GM18511 (cell line): ENCODE measurements around the gene COX6B2.

Source experiments
- ATAC-seq: cut with Tn5 transposase; IDR thresholded peaks from one replicate; pipeline ENCODE4 v1.9.1; 2021; ENCODE audit warnings: mild to moderate bottlenecking, moderate library complexity; ENCODE audit not compliant: unreplicated experiment

COX6B2 gene

DNA sequence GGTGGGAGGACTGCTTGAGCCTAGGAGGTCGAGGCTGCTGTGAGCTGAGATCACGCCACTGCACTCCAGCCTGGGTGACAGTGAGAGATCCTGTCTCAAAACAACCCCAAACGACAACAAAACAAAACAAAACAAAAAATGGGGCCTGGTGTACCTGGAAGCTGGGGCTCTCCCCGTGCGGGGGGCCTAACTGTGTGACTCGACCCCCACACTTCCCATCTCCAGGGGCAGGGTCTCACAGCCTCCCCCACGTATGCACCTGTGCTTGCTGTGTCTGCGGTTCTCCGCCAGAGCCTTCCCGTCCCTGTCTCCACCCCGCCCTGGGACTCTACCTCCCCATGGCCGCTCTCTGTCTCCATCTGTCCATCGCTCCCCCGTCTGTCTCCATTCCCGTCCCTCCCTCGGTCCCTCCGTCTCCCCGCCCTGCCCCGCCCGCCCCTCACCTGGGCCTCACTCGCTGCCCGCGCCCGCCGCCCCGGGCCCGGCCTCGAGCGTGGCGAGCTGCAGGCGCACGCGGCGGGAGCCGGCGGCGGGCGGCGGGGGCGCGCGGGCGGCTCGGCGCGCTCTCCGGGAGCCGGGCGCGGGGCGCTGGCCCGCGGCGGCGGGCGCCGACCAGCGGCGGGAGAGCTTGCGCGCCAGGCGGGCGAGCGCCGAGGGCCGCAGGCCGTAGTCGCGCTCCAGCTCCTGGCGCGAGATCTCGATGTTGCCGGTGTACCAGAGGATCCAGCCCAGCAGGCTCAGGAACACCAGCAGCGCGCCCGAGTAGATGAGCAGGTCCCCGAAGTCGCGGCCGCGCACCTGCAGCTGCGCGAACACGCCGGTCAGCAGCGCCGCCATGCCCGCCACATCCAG is 29.0 kb upstream of the COX6B2 start:
- ATAC-seq = no peak

DNA sequence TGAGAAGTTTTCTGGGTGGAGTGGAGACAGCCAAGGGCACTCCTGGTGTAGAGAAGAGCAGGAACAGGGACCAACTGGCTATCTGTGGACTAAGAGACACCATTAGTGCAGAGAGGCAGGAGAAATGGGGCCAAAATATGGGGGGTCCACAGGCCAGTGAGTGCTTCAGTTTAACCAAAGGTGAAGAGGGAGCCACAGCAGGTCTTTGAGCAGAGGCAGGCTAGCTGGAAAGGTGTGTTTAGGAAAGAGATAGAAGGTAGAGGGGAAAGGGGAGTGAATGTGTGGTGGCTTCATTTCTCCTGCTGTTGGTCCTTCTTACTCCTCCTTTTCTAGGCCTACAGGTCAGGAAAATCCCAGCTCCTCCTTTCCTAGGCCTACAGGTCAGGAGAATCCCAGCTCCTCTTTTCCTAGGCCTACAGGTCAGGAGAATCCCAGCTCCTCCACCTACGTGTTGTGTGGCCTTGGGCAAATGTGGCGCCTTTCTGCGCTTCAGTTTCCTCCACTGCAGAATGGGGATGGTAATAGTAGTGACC is 28.1 kb upstream of the COX6B2 start:
- ATAC-seq = no peak

DNA sequence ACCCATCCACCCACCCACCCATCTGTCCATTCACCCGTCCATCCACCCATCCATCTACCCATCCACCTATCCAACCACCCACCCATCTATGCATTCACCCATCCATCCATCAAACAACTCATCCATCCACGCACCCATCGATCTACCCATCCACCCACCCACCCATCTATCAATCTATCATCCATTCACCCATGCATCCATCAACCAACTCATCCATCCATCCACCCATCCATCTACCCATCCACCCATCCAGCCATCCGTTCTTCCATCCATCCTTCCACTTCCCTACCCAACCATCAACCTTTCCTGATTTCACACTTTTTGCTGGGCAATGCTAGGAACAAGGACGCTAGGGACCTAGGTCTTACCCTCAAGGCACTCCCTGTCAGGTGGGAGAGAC is 27.5 kb upstream of the COX6B2 start:
- no peak for ATAC-seq

DNA sequence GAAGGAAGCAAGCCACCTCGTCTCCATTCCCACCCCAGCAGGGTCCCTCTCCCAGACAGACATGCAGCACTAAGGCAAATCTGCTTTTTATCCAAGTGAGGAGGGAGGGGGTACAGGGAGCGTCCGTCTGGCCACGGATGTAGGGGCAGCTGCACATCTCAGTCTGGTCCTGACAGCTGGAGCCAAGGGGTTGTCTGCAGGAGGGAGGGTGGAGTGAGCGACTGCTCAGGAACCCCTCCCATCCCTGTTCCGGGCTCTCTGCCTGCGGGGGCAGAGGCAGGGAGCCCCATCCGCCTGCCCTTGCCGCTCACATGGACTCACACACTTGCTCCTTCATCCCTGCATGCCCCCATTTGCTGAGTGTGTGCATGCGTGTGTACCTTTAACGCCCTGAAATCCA is 24.7 kb upstream of the COX6B2 start:
- no peak for ATAC-seq

DNA sequence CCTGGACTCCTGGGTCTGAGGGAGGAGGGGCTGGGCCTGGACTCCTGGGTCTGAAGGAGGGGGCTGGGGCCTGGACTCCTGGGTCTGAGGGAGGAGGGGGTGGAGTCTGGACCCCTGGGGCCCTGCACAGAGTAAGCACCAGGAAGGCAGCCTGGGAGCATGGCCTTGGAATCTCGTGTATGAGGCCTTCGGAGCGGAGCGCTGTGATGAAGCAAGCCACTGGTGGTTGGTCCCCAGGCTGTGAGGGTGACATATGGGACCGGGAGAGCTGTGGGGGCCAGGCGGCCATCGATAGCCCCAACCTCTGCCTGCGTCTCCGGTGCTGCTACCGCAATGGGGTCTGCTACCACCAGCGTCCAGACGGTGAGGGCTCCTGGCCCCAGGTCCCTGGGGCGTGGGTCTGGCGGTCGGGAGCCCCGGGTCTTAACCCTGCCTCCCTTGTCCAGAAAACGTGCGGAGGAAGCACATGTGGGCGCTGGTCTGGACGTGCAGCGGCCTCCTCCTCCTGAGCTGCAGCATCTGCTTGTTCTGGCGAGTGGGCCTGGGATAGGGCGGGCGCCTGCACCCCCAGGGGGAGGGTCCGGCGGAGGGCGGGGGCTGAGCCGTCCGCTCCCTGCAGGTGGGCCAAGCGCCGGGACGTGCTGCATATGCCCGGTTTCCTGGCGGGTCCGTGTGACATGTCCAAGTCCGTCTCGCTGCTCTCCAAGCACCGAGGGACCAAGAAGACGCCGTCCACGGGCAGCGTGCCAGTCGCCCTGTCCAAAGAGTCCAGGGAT is 23.0 kb upstream of the COX6B2 start:
- ATAC-seq = no peak

DNA sequence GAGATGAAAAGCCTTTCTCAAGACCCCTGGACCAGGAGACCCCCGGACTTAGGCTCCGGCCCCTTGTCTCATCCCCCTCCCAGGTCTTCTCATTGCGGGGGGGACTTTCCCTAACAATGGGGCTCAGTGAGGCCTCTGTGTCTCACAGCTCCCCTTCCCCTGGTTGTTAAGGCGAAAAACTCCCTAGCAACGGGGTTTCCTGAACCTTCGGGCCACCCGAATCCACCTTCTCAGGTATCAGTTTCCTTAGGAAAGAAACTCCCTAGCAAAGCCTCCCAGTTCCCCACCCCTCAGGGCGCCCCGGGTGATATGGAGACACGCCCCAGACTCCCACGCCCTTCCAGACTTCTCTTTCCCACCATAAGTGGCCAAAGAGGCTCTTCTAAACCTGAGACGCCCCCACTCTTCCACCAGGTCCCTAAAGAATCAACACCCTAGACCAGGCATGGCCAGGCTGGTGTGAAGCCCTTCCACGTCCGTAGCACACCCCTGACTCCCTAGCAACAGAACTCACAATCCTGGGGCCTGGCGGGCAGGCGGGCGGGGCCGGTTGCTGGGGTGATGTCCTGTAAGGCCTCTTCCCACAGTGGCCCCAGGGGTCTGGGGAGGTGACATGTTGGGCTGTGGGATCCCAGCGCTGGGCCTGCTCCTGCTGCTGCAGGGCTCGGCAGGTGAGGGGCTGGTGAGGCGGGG is 21.9 kb upstream of the COX6B2 start, which contains the start of gene TMEM190:
TSS of gene TMEM190 (plus strand) at position 586 of the 693 bp plus-strand sequence. CDS start at position 614, 28 bp downstream.
- no peak for ATAC-seq

DNA sequence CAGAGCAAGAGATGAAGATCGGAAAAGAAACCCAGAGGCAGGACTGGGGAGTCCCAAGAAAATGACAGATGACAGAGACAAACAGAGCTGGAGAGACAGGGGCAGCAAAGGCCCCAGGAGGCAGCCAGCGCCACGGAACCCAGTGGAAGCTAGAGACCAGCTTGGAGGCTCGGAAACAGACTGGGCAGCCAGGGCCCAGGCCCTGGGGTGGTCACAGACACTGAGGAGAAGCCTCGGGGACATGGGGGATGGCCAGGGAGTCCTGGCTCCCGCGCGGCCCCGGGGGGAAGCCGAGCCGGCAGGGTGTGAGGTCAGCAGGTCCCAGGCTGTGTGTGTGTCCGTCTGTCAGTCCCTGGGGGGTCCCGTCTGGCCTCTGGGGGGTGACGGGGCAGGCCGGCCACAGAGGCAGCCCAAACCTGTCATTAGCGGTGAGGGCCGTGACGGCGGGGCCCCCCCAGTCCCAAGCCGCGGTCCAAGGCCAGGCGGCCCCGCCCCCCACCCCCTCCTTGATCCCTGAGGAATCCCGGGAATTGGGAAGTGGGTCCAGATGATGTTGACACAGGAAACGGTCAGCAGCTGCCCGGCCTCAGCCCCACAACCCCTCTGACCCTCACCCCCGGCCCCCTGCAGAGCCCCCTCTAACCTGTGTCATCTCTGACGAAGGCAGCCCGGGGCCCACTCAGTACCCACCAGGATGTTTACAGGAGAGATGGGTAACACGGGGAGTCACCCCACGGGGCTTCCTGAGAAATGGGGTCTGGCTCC is 19.7 kb upstream of the COX6B2 start:
- no peak for ATAC-seq

DNA sequence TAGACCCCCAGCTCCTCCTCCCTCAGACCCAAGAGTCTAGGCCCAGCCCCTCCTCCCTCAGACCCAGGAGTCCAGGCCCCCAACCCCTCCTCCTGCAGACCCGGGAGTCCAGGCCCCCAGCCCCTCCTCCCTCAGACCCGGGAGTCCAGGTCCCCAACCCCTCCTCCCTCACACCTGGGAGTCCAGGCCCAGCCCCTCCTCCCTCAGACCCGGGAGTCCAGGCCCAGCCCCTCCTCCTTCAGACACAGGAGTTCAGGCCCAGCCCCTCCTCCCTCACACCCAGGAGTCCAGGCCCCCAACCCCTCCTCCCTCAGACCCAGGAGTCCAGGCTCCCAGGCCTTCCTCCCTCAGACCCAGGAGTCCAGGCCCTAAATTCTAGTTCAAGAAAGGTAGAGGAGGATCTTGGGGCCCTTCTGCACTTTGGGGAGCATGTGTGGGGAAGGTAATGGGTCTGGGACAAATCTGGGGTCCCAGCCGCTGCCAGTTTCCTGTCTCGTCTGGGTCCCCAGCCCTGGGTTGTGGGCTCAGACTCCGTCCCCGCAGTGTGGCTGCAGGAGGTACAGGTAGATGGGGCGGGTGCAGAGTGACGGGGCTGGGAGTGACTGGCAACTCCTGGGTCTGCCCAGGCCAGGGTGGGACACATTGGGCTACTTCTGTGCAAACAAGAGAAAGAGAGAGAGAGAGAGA is 18.9 kb upstream of the COX6B2 start:
- no peak for ATAC-seq

DNA sequence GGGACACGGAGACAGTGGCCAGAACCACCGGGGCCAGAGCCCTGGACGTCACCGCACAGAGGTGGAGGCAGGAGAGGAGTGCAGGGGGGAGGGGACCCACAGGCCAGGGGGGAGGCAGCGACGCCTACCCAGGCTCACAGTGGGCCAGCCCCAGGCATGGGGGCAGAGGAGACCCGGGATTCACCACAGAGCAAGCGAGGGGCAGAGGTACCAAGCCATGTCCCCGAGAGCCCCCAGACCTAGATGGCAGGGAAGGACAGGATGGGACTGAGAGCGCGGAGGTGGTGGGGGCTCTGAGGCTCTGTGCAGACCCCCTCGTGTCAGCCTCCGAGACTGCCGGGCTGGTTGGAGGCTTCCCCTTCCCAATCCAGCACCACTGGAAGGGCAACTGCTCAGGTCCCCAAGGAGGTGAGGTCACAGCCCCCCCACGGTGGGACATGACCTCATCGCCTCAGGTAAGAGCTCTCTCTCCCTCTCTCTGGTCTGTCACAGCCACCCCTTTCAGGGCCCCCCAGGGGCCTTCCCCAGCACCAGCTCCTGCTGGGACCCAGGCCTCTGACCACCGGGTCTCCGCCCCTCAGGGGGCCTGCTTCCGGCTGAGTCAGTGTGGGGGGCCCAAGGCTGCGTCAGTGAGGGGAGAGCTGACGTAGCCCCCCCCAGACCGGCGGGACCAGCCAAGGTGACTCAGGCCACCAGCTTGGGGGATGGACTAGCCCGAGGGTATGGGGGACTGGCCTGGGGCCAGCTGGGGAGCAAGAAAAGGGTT is 18.0 kb upstream of the COX6B2 start:
- no peak for ATAC-seq

DNA sequence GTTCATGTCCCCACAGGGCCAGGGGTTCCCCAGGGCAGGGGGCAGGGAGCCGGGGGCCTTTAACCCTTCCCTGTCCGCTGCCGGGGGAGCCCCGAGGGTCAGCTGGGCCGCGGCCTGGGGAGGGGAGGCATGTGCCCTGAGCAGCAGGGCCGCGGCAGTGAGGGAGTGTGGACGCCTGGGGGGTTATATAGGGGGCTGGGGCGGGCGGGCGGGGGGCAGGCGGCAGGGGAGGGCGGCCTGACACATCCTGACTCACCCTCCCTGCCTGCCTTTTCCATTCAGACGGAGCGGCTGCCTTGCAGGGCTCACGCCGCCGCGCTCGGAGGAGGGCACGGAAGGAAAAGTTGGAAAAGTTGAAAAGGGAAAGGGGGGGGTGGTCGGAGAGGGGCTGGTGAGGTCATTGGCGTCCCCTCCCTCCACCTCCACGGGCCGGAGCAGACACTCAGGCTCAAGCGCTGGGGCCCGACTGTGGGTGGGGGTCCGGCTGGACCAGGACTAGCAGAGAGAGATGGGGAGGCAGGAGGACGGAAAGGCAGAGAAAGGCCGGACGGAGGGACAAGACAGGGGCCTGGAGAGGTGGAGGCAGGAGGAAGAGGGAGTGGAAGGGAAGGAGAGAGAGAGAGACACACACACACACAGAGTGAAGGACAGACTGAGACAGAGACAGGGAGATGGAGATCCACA is 15.9 kb upstream of the COX6B2 start, which contains the start of gene IL11:
TSS of gene IL11 (minus strand) at position 159 of the 684 bp plus-strand sequence. CDS start at position 6, 153 bp downstream.
- ATAC-seq = no peak

DNA sequence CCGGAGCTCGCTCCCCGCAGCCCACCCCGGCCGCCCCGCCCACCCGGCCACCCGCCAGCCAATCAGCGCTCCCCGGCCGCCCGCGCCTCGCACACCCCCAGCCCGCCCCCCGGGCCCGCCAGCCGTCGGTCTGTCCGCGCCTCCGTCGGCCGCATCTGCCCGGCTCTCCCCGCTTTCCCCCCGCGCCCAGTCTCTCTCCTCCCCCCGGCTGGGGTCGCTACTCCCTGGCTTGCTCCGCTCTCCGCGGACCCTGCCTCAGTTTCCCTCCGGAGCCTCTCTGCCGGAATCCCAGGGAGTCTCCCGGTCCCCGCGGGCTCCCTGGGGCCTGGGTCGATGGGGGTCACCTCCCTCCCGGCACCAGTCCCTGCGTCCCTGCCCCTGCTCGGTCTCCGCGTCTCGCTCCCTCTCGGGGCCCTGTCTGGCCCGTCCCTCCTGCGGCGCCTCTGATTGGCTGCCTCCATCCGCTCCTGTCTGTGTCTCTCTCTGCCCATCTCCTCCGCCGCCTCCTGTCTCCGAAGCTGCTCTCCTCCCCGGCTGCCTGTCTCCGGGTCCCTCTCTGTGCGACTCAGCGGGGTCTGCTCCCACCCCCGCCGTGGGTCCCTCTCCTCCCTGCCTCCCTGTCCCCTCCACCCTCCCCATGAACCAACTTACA is 15.3 kb upstream of the COX6B2 start:
- ATAC-seq = no peak

DNA sequence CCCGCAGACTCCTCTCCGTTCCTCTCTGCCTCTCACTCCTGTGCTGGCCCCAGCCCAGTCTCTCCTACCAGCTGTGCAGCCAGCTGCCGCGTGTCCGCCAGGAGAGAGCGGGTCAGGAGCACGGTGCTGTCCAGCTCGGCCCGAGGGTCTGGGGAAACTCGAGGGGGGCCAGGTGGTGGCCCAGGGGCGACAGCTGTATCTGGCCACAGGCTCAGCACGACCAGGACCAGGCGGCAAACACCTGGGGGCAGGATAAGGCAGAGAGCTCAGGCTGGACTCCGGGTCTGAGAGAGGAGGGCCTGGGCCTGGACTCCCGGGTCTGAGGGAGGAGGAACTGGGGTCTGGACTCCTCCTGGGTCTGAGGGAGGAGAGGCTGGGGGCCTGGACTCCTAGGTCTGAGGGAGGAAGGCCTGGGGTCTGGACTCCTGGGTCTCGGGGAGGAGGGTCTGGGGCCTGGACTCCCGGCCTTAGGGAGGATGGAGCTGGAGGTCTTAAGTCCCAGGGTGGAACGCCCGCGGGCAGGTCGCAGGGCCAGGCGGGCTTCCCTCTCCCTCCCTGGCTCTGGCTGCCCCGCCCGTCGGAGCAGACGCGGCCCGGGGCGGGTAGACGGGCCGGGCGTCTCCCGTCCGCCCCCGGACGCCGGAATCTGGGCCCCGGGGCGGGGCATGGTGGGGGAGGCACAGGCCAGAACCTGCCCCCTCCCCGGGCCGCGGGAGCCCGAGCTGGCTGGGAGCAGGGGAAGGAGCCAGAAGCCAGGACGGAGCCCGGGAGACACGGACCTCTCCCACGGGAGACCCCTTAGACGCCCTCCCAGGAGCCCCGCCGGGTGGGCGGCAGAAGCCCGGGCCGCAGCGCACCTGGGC is 14.4 kb upstream of the COX6B2 start:
- no peak for ATAC-seq

DNA sequence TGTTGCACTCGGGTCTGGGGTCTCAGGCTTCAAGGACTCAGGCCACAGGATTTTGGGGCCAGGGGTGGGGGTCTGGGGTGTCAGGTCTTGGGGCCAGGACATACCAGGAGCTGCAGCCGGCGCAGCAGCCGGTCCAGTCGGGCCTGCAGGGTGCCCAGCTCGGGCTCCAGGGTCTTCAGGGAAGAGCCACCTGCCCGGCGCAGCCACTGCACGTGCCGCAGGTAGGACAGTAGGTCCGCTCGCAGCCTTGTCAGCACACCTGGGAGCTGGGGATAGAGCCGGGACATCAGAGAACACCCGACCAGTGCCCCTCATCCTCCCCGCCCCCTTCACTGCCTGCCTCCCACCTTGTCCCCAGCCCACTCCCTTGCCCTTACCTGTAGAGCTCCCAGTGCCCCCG is 13.6 kb upstream of the COX6B2 start:
- no peak for ATAC-seq

DNA sequence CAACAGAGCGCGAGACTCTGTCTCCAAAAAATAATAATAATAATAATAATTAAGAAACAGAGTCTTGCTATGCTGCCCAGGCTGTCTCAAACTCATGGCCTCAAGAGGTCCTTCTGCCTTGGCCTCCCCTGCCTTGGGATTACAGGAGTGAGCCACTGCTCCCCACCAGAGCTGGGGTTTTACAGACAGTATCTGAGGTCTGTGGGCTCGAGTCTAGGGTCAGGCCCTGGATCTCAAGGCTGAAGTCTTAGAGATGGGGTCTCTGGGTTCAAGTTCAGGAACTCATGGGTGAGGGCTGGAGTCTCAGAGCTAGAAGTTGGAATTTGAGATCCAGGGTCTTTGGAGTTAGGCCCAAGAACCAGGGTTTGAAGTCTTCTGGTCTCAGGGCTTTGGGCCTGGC is 12.3 kb upstream of the COX6B2 start:
- ATAC-seq = no peak

DNA sequence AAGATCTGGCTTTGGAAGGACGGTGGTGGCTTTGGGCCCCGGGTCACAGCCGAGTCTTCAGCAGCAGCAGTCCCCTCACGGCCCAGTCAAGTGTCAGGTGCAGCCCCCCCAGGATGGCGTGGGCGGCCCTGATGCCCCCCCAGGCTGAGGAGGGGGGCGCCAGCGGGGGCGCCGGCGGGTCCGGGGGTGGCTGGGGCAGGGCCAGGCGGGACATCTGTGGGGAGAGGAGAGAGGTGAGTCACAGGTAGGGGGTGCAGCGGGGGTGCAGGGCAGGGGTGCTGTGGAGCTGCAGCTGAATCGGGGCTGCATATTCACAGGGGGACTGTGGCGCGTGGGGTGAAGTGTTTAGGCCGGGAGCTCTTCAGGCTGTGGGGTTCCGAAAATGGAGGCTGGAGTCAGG is 11.4 kb upstream of the COX6B2 start:
- ATAC-seq = no peak

DNA sequence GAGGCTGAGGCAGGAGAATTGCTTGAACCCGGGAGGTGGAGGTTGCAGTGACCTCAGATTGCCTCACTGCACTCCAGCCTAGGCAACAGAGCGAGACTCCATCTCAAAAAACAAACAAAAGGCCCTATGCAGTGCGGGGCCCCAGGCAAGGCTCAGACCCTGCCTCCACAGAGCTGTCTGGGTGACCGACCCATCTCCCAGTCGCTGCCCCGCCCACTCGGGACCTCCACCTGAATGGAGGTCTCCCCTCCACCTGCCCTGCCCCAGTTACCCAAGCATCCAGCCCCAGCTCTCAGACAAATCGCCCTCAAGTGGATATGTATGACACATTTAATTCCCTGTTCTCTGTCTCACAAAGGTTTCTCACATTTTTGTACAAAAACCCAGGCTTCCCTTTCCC is 10.7 kb upstream of the COX6B2 start:
- ATAC-seq = no peak
